Activated CD4-positive, alpha-beta T cell treated with anti-CD3 and anti-CD28 coated beads, Interleukin-2, amount 50 U/mL, for 48 hours (primary cell): Measurements from ENCODE around the gene GOLT1B.
A peak's percentile ranks its signal among the peaks of the same experiment; 100 is the strongest.

ENCODE experiments used
- DNase-seq, 2 experiments: peaks; one replicate each; pipeline ENCODE4 v3.0.0-alpha.2; 2020

The GOLT1B gene

GRCh38 chr12:21526053-21526452 is 24.5 kb downstream of the GOLT1B start, which contains the start of gene SPX:
Gene SPX (plus strand): TSS chr12:21526296. CDS start chr12:21526473, 177 bp downstream.
- no peak for DNase-seq

- DNase-seq: no peak
These were observed 25.2 kb downstream of the GOLT1B start for GRCh38 chr12:21526721-21527345.

GRCh38 chr12:21527451-21528180 is 26.0 kb downstream of the GOLT1B start:
- DNase-seq: peak; percentile 67 to 71

- DNase-seq: no peak
These were observed 27.4 kb downstream of the GOLT1B start for GRCh38 chr12:21528953-21529352.

DNA sequence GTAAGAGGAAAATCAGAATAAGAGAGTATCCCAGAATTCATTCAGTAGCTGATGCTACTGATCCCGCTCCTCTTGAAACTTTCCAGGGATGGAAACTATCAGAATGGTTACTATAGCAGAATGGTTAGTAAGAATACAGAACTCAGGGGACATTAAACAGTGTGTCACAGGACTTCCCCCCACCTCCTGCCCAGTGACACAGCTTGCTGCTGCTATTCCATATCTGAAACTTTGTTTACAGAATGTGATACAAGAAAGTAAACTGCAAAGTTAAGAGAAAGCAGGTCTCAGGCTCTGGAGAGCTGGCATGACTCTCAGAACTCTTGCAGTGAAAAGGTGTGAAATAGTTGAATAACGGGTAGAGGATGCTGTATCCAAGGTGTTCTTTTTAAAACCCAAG is 27.9 kb downstream of the GOLT1B start:
- no peak for DNase-seq

DNA sequence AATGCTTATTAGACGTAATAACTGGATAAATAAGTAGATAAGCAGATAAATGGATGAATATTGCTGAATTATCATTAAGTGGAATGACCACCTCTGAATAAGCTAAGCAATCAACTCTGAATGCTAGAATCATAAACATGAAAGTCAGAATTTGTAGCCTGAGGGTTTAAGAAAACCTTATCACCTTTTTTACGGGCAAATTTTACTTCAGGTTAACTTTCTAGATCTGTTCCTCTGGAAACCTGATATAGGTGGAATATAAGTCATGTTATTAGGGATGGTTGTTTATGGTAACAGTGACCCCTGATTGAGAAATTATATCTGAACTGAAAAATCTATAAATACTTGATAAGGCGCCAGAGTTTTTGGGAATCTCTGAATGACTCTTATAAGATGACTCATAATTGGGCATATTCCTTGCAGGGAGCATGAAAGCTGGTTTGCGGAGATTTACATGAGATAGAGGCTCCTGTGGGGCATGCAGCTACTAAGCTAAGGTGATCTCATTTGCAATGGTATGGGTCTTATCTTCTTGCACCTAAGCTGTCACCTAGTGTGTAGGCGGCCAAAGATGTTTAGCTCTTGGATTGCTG is 36.6 kb downstream of the GOLT1B start:
- no peak for DNase-seq

DNA sequence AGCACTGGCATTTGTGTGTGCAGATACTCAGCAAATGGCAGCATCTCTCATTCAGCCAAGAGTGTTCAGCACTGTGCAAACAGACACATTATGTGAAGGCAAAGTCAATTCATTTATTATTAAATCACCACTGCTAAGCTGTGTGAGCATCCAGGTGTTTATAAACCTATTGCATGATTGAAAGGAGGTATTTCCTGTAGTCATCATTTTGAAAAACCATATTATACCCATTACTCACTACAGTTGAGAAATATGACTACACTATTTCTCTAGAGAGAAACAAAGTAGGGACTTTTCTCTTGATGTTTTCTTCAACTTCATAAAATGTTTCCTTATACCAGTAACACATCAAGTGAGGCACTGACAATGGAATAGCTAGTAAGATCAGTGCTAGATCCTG is 38.2 kb downstream of the GOLT1B start:
- no peak for DNase-seq

DNA sequence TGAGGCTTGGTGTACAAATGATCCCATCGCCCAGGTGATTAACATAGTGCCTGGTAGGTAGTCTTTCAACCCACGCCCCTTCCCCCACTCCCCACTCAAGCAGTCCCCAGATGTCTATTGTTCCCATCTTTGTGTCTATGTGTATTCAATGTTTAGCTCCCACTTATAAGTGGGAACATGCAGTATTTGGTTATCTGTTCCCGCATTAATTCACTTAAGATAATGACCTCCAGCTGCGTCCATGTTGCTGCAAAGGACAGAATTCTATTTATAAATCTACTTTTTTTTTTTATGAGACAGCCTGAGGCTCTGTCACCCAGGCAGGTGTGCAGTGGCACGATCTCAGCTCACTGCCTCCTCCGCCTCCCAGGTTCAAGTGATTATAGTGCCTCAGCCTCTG is 40.2 kb downstream of the GOLT1B start:
- DNase-seq: no peak

- no peak for DNase-seq
These were observed 40.8 kb downstream of the GOLT1B start for GRCh38 chr12:21542403-21542802.

DNA sequence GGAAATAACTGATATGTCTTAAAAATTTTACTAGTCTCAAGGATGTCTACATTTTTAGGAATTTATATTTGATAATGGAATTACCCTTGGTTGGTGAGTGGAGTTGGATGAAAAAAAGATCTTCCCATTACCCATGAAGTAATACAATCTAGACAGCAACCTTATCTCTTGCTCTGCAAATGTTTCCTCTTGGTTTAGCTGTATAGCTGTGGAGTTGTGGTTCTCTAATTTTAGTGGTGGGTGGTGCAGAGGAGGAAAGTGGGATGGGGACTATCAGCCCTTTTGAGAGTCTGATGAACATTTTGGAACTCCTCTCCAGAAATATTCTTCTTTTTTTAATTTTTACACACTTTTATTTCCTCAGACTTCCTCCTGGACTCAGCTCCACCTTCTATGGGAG is 41.6 kb downstream of the GOLT1B start:
- DNase-seq: no peak

- no peak for DNase-seq
These were observed 44.0 kb downstream of the GOLT1B start for GRCh38 chr12:21545557-21545956.

DNA sequence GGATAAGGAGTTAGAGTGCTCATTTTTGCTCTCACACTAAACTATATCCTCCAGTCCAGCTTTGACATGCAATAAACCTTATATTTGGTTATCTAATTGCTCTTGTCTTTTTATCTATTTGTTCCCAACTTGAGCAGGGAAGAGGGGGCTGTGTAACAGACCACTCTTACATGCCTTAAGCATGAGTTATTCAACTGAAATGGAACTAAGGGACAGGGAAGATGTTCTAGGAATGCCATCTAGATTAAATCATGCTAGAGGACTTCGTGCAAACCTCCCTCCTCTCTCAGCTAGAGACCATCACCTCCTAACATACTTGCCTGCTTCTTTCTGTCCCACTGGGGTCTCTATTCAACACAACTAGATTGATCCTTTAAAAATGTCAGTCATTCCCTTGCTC is 45.1 kb downstream of the GOLT1B start:
- DNase-seq: no peak

DNA sequence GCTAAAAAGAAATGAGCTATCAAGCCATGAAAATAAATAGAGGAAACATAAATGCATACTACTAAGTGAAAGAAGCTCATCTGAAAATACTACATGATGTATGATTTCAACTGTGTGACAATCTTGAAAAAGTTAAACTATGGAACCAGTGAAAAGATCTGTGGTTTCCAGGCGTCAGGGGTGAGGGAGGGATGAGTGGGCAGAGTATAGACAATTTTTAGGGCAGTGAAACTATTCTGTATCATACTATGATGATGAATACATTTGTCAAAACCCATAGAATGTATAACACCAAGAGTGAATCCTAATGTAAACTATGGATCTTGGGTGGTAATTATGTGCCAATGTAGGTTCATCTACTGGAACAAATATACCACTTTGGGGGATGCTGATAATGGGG is 45.8 kb downstream of the GOLT1B start:
- peak; percentile 9 to 33 for DNase-seq

DNA sequence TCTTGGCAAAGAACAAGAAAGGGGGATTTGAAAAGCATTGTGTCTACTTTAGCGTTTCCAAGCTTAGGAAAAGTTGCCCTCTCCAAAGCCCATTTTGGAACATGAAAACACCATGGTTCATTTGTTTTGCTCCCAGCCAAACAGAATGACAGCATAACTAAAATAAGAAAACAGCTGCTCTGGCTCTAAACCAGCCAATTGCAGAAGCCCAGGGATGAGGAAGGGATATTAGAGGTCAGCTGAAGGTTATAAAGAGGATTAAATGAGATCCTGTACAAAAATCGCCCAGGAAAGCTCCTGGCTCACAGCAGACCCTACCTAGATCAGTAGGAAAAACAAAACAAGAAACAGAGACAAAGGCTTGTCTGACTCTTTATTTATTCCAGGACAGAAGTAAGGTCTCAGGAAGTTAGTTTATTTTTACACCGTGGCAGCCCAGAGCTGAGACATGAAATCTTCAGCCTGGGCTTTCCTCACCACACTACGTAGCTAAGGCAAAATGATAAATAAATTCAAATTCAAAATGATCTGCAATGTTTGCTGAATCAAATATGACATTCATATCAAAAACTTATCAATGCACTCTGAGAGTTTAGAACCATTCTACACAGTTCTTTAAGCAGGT is 50.4 kb downstream of the GOLT1B start:
- DNase-seq: no peak

DNA sequence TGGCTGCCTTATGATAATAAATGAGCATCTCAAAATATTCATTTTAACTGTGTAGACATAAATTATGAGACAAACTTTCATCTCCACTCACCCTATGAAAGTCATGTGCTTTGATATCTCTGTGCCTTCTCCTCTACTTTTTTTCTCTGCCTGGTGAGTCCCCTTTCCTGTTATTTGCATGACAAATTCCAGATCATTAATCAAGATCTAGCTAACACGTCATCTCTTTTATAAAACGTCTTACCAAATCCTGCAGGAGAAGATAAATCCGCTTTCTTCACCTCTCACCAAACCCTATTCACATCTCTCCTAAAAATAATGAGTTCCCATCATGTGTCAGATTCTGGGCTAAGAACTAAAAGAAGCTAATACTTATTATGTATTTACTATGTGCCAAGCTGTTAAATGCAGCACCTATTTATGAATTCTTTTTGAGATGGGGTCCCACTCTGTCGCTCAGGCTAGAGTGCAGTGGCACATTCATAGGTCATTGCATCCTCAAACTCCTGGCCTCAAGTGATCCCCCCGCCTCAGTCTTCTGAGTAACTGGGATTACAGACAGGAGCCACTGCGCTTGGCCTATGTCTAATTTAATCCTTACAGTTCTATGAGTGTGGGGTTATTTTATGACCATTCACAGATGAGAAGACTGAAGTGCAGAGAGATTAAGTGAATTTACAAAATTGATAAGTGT is 51.2 kb downstream of the GOLT1B start:
- no peak for DNase-seq

- DNase-seq: no peak
These were observed 51.7 kb downstream of the GOLT1B start for GRCh38 chr12:21553329-21553675.

- no peak for DNase-seq
These were observed 56.6 kb downstream of the GOLT1B start for GRCh38 chr12:21558100-21558679.

DNA sequence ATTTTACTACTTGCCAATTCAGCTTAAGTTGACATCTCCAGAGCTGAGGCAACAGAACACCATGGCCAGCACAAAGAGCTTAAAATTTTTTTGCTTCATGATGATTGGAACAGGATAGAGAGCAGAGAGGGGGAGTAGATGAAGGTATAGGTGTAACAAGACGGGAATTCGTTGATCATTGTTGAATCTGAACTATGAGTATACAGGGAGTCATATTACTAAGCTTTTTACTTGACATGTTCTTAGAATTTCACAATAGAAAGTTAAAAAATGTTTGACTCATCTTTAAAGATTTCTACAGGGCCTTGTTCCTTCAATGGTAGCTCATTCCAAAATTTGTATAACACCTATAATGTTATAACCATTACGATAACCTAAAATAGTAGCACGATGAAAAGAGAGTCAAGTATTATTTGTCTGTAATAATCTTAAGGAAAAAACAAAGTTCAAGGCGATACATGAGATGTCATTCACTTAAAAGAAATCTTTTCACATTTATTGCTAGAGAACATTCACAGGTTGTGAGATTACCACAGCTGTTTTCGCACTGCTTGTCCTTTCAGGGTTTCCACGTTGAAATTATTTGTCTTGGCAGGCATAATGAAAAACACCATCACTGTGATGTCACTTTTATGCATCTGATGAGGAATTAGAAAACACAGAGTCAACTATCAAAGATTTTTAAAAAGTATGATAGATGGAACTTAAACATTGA is 58.4 kb downstream of the GOLT1B start:
- DNase-seq: no peak

DNA sequence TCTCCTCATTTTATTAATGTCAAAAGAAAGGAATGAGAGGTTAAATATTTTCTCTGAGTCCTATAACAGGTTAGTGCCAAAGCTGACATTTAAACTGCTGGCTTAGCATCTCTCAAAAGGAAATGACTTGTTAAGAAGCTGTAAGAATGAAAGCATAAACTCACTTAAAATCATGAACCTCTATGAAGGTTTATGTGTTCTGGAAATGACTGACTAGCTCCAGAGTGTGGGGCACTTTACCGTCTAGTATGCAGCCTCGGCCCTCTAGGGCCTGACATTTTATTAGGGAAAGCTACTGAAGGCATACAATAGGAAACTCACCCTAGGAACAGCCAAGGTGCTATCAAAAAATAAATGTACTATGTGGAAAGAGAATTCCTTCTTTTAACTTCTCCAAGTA is 59.6 kb downstream of the GOLT1B start:
- DNase-seq: no peak

DNA sequence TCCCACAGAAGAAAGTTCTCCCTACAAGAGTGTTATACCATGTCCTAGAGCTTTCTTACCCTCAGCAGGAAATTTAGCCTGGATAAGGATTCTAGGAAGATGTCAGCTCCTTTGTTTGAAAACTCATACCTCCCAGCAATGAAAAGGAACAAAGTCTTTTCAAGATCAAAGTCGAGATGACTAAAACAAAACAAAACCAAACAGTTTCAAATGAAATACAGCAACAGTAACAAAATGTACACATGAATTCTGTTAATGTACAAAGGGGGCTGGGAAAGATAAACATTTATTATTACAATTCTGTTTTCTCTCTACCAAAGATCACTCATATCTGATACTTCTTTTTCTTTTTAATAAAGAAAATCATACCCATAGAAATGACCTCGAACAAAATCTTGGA is 61.3 kb downstream of the GOLT1B start:
- no peak for DNase-seq

DNA sequence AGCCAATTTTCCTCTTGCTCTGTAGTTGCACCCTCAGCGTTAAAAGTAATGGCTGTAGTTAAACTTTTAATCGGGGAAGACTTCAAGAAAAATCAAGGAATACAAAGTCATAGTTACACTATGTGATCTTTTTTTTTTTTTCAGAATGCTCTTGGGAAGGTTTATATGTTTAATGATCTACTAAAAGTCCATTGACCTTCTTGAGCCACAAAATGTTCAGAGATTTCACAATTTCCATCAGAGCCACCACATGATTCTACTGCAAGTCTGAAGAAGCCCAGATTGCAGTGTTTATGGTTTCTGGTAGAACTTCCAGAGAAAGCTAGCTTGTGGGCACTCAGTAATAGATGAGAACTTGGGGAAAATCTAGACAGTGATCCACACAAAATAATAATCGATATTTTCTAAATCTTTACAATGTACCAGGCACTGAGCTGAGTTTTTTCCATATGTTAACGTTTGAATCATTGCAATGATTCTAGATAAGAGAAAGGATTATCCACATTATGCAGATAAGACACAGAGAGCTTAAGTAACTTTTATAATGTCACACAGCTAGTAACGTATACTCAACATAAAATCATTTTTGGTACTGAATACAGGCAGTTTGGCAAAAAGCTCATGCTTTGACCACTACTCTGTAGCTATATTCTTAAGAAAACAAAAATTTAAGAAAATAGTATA is 64.8 kb downstream of the GOLT1B start:
- no peak for DNase-seq
